HepG2 (cell line): ENCODE measurements around the gene CFI. TPM values are rescaled to one million over a fixed set of nuclear protein-coding genes. Genes with fewer than 3 reads are reported as not detected.

ENCODE experiments used
- RERE ChIP-seq: IDR thresholded peaks from 2 replicates; pipeline ENCODE4 v1.6.1; 2016; ENCODE audit warnings: low read depth, missing genetic modification reagents, missing compliant biosample characterization
- SRF ChIP-seq: IDR thresholded peaks from 2 replicates; pipeline ENCODE4 v1.6.1; 2011; ENCODE audit warnings: mild to moderate bottlenecking, low read depth, low read length, moderate library complexity
- ZNF207 ChIP-seq: fragments of 450-650 bp; IDR thresholded peaks from 2 replicates; pipeline ENCODE4 v1.6.1; 2016; ENCODE audit warnings: antibody characterized with exemption, borderline replicate concordance
- polyA plus RNA-seq, 8 experiments: library from polyadenylated mRNA; depleted of rRNA in 3 of 8; stranded (reverse) in 7 of 8; unstranded in 1 of 8; fragments of >200 nt; fragmentation: Illumina TruSeq in 4 of 8; extraction: Trizol in 4 of 8; gene quantifications; 2 replicates each; pipeline versions ENCODE4 v1.2.1 to v1.2.3, GENCODE V29; 2011 to 2016; ENCODE audit warnings: low read depth in 4 of 8, missing spikeins in 1 of 8, mixed read lengths in 1 of 8; ENCODE audit not compliant: insufficient read depth in 1 of 8
- total RNA-seq, 5 experiments: library from RNA; depleted of rRNA; stranded (reverse); fragments of >200 nt; fragmentation: Illumina TruSeq; extraction: Trizol; gene quantifications; 2 replicates each; pipeline ENCODE4 v1.2.3, GENCODE V29; 2016; ENCODE audit warnings: low read depth in 1 of 5
- TF ChIP-seq, protein P1 (sequence below): sonication (generic); formaldehyde crosslinking; IDR thresholded peaks from 2 replicates; pipeline ENCODE4 v1.4.0; 2020; ENCODE audit warnings: missing genetic modification reagents, borderline replicate concordance

CFI gene
- total and polyA plus RNA-seq, 2 of the 13 experiments (the other 11 are each of a cell fraction or from before 2014, with no cell fraction given), result 284 to 337 TPM

DNA sequence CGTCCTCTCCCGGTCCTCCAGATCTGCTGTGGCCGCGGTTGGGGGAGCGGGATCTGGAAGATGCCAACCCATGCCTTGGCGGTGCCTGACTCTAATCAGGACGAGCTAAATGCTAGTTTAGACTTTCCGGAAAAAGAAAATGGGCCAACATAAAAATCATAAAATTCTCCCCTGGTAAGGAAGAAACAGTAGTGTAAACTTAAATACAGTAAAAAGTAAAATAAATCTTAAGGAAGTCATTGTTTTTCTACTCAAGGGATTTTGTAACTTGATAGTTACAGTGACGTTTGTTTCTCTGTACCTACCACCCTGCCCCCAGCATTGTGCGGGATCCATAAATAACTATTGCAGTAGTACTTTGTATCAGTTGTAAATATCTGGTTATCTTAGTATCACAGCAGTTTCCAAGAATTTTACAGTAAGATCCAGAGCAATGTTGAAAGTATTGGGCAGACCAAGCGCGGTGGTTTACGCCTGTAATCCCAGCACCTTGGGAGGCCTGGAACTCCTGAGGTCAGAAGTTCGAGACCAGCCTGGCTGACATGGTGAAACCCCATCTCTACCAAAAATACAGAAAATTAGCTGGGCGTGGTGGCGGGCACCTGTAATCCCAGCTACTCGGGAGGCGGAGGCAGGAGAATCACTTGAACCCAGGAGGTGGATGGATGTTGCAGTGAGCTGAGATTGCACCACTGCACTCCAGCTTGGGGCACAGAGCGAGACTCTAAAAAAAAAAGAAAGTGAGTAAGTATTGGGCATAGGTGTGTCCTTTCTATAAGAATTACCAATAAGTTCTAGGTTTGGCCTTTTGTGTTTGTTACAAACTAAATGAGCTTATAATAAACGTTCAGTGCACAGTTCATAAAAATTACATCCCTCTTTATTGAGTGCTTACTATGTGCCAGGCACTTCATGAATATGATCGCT, 70.9 kb downstream of the CFI start (continued):
- TF ChIP-seq, protein P1, sequence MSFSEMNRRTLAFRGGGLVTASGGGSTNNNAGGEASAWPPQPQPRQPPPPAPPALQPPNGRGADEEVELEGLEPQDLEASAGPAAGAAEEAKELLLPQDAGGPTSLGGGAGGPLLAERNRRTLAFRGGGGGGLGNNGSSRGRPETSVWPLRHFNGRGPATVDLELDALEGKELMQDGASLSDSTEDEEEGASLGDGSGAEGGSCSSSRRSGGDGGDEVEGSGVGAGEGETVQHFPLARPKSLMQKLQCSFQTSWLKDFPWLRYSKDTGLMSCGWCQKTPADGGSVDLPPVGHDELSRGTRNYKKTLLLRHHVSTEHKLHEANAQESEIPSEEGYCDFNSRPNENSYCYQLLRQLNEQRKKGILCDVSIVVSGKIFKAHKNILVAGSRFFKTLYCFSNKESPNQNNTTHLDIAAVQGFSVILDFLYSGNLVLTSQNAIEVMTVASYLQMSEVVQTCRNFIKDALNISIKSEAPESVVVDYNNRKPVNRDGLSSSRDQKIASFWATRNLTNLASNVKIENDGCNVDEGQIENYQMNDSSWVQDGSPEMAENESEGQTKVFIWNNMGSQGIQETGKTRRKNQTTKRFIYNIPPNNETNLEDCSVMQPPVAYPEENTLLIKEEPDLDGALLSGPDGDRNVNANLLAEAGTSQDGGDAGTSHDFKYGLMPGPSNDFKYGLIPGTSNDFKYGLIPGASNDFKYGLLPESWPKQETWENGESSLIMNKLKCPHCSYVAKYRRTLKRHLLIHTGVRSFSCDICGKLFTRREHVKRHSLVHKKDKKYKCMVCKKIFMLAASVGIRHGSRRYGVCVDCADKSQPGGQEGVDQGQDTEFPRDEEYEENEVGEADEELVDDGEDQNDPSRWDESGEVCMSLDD (CRISPR knock-in tag), result no peak
- TF ChIP-seq ZNF207 (no peak), SRF (no peak), RERE (CRISPR knock-in tag) (no peak)
